ENCODE results near the gene MPC2. TPM values are rescaled to one million over a fixed set of nuclear protein-coding genes. Genes with fewer than 3 reads are reported as not detected.

MPC2 gene
- 45.6 and 52.3 TPM in 2 replicates for total RNA-seq

- intact Hi-C loops (cut with micrococcal nuclease), result loop anchor here (1.0 to 10.0 kb wide), 14 partner anchors 132 to 1955 kb away; partner anchors contain the start of genes CREG1, NME7, SCYL3 and SFT2D2
Observed at GRCh38 chr1:167936930-167937708, at the start of gene MPC2. MPC2 (minus strand) TSS chr1:167937072; CDS start chr1:167935841, 1,231 bp downstream.

- intact Hi-C loops (cut with micrococcal nuclease), result no loop called here
Observed at GRCh38 chr1:167984886-167985489, 48.1 kb upstream of the MPC2 start.

- intact Hi-C loops (cut with micrococcal nuclease), result no loop called here
Observed at GRCh38 chr1:167983797-167984420, 47.0 kb upstream of the MPC2 start.

- intact Hi-C loops (cut with micrococcal nuclease), result no loop called here
Observed at GRCh38 chr1:167981933-167982332, 45.1 kb upstream of the MPC2 start.

GRCh38 chr1:167977245-167977644 is 40.4 kb upstream of the MPC2 start:
- intact Hi-C loops (cut with micrococcal nuclease), result no loop called here

GRCh38 chr1:167974698-167975097 is 37.8 kb upstream of the MPC2 start:
- intact Hi-C loops (cut with micrococcal nuclease), result no loop called here

- intact Hi-C loops (cut with micrococcal nuclease), result no loop called here
Observed at GRCh38 chr1:167973832-167974231, 37.0 kb upstream of the MPC2 start.

- intact Hi-C loops (cut with micrococcal nuclease), result no loop called here
Observed at GRCh38 chr1:167968569-167968968, 31.7 kb upstream of the MPC2 start.

- intact Hi-C loops (cut with micrococcal nuclease), result no loop called here
Observed at GRCh38 chr1:167966050-167966449, 29.2 kb upstream of the MPC2 start.

GRCh38 chr1:167964646-167965045 is 27.8 kb upstream of the MPC2 start:
- intact Hi-C loops (cut with micrococcal nuclease), result no loop called here

GRCh38 chr1:167957710-167958109 is 20.8 kb upstream of the MPC2 start:
- intact Hi-C loops (cut with micrococcal nuclease), result no loop called here

GRCh38 chr1:167955915-167956314 is 19.0 kb upstream of the MPC2 start:
- intact Hi-C loops (cut with micrococcal nuclease), result no loop called here

GRCh38 chr1:167950569-167950968 is 13.7 kb upstream of the MPC2 start:
- intact Hi-C loops (cut with micrococcal nuclease), result no loop called here

GRCh38 chr1:167949785-167950184 is 12.9 kb upstream of the MPC2 start:
- intact Hi-C loops (cut with micrococcal nuclease), result no loop called here

- intact Hi-C loops (cut with micrococcal nuclease), result no loop called here
Observed at GRCh38 chr1:167947733-167948132, 10.9 kb upstream of the MPC2 start.

- intact Hi-C loops (cut with micrococcal nuclease), result no loop called here
Observed at GRCh38 chr1:167943541-167943940, 6.7 kb upstream of the MPC2 start.

- intact Hi-C loops (cut with micrococcal nuclease), result no loop called here
Observed at GRCh38 chr1:167940264-167940663, 3.4 kb upstream of the MPC2 start.

GRCh38 chr1:167938080-167938636 is 1.3 kb upstream of the MPC2 start:
- intact Hi-C loops (cut with micrococcal nuclease), result loop anchor here (5.0 to 10.0 kb wide), 6 partner anchors 144 to 1954 kb away; partner anchors contain the start of genes CREG1, SCYL3 and TADA1

GRCh38 chr1:167937709-167938010 is 788 bp upstream of the MPC2 start:
- intact Hi-C loops (cut with micrococcal nuclease), result loop anchor here (2.0 to 10.0 kb wide), 12 partner anchors 133 to 1955 kb away; partner anchors contain the start of genes CREG1, NME7, SCYL3 and SFT2D2

GRCh38 chr1:167936068-167936929 is 573 bp downstream of the MPC2 start, which contains the start of gene DCAF6:
DCAF6 (plus strand) TSS chr1:167936683; CDS start chr1:167936912, 229 bp downstream.
- intact Hi-C loops (cut with micrococcal nuclease), result loop anchor here (1.0 to 10.0 kb wide), 14 partner anchors 131 to 1956 kb away; partner anchors contain the start of genes CREG1, NME7, SCYL3 and SFT2D2

Measured in T-helper 2 cell treated with Interferon-gamma antibody and Interleukin-4, amounts not matched to agents 100 ng/mL and 5 ng/mL, for 36 hours (primary cell).